ENCODE results near the gene TREX2. TPM values are rescaled to one million over a fixed set of nuclear protein-coding genes. Genes with fewer than 3 reads are reported as not detected.

Gene TREX2
- total RNA-seq, 1 experiment from 2014 or later, result 1.1 TPM

DNA sequence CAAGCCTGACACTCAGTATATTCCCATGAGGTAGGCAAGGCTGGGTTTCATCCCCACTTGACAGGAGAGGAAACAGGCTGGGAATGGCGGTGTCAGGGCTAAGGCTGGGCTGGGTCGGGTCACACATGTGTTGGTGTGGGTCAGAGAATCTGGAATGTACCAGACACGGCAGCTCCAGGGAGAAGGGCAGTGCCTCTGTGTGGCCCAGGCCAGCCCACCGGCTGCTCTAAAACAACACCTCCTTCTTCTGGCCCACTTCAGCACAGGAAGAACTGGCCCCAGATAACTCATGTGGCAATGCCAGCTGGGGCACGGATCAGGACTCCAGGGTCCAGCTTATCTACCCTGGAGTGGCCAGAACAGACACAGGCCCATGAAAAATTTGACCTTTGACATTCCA is 18.3 kb upstream of the TREX2 start:
- no peak overlapping the region for H4K5ac ChIP-seq (ENCODE audit: insufficient read length, low read depth, low read length)
- H3K79me1 ChIP-seq (ENCODE audit: insufficient read depth, low read depth, low read length, poor library complexity, severe bottlenecking), result no peaks in the 10 kb centered on the region
- H3K9me3 ChIP-seq (ENCODE audit: control insufficient read depth, low read depth, low read length), result peaks cover 56% of the 10 kb centered on the region
- no peak overlapping the region for H2AFZ ChIP-seq (ENCODE audit: low read length)
- no peak overlapping the region for H3T11ph ChIP-seq (ENCODE audit: low read length)
- no peak overlapping the region for H2AK5ac ChIP-seq (ENCODE audit: insufficient read length, low read length)
- Mint-ChIP-seq H3K27me3 (ENCODE audit: low read depth) (no peaks in the 10 kb centered on the region; the same call in 1 of the 2 replicates), H3K4me3 (no peak overlapping the region), H3K9me3 (peaks cover 68 to 88% of the 10 kb centered on the region in 2 experiments), H3K27ac (0 out of 7 replicates have a peak overlapping the region, but pooled peaks of 1 of the 3 experiments have one; percentile 73), H3K36me3 (ENCODE audit: insufficient read depth in 1 of 3, low read depth in 3 of 3) (peaks cover 38 to 55% (median 45%) of the 10 kb centered on the region in 3 experiments), H3K4me1 (no peaks in the 10 kb centered on the region)
- no peak overlapping the region for H3K23ac ChIP-seq (ENCODE audit: insufficient read length, low read depth, low read length)
- DNase-seq, result no peak
- H3K14ac ChIP-seq (ENCODE audit: insufficient read depth, low read length), result no peak overlapping the region
- peaks cover 3% of the 10 kb centered on the region for H3K23me2 ChIP-seq (ENCODE audit: insufficient read length, low read depth, low read length, poor library complexity, severe bottlenecking)
- no peaks in the 10 kb centered on the region for H3K4me1 ChIP-seq (ENCODE audit: insufficient read depth, low read length)
- no peak overlapping the region for H2BK12ac ChIP-seq (ENCODE audit: insufficient read length, low read depth, low read length)
- WGBS (ENCODE audit: extremely low coverage, insufficient read length, low lambda C conversion rate), result no CpG with 5 or more reads among the region's 5 CpGs
- TF ChIP-seq, protein P1, sequence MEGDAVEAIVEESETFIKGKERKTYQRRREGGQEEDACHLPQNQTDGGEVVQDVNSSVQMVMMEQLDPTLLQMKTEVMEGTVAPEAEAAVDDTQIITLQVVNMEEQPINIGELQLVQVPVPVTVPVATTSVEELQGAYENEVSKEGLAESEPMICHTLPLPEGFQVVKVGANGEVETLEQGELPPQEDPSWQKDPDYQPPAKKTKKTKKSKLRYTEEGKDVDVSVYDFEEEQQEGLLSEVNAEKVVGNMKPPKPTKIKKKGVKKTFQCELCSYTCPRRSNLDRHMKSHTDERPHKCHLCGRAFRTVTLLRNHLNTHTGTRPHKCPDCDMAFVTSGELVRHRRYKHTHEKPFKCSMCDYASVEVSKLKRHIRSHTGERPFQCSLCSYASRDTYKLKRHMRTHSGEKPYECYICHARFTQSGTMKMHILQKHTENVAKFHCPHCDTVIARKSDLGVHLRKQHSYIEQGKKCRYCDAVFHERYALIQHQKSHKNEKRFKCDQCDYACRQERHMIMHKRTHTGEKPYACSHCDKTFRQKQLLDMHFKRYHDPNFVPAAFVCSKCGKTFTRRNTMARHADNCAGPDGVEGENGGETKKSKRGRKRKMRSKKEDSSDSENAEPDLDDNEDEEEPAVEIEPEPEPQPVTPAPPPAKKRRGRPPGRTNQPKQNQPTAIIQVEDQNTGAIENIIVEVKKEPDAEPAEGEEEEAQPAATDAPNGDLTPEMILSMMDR (conservative IDR thresholded peaks at IDR 0.05), result no peak
- no peak overlapping the region for H3K4me2 ChIP-seq (ENCODE audit: insufficient read depth, insufficient read length, low read length)
- no peak overlapping the region for H2BK5ac ChIP-seq (ENCODE audit: insufficient read length, low read length)
- H4K20me1 ChIP-seq (ENCODE audit: control insufficient read depth, insufficient read depth, insufficient read length), result no peaks in the 10 kb centered on the region
- no peak overlapping the region for H2BK20ac ChIP-seq (ENCODE audit: low read depth, low read length, poor library complexity, severe bottlenecking)
- H3K56ac ChIP-seq (ENCODE audit: insufficient read length, low read depth, low read length), result no peak overlapping the region
- no peak overlapping the region for H4K91ac ChIP-seq (ENCODE audit: insufficient read length, low read depth, low read length)
- no peaks in the 10 kb centered on the region for H3K79me2 ChIP-seq (ENCODE audit: insufficient read depth, low read length)
- no peak overlapping the region for H3K4ac ChIP-seq (ENCODE audit: low read depth, low read length)
- no peak overlapping the region for H3K18ac ChIP-seq (ENCODE audit: insufficient read length, low read depth, low read length)
- no peak overlapping the region for H3K9ac ChIP-seq (ENCODE audit: extremely low read depth, insufficient read length, low read length)
- no peak overlapping the region for H4K8ac ChIP-seq (replicated peaks; ENCODE audit: insufficient read length, low read depth, low read length)
- no peak overlapping the region for H2BK120ac ChIP-seq (ENCODE audit: low read depth, low read length, poor library complexity, severe bottlenecking)
- H2BK15ac ChIP-seq (ENCODE audit: low read depth, low read length), result no peak overlapping the region
- no peaks in the 10 kb centered on the region for H3K27me3 ChIP-seq (ENCODE audit: insufficient read depth, low read length)
- no peak overlapping the region for H3K27ac ChIP-seq (ENCODE audit: insufficient read length, low read depth, low read length)

Measured in H9 (cell line).